Transverse colon (tissue), 4 donors: ENCODE results near the gene ELK4. TPM values are rescaled to one million over a fixed set of nuclear protein-coding genes. Genes with fewer than 3 reads are reported as not detected.

Source experiments
- DNase-seq: peaks from one replicate; pipeline ENCODE4 v3.0.0-alpha.2; 2019
- H3K27ac ChIP-seq, 4 donors: fragments of 200-600 bp; sonication (generic); 2 replicates each; pipeline ENCODE4 v1.5.1; 2016 to 2018; ENCODE audit warnings: inconsistent platforms in 4 of 4
- H3K27me3 ChIP-seq: fragments of 200-600 bp; sonication (generic); 2 replicates; pipeline ENCODE4 v1.5.1; 2017; ENCODE audit warnings: inconsistent platforms
- H3K36me3 ChIP-seq, 4 donors: fragments of 200-600 bp; sonication (generic); 2 replicates each; pipeline ENCODE4 v1.5.1; 2017 to 2019; ENCODE audit warnings: inconsistent platforms in 4 of 4
- H3K4me1 ChIP-seq, 4 donors: fragments of 200-600 bp; sonication (generic); 2 replicates each; pipeline ENCODE4 v1.5.1; 2017 to 2020; ENCODE audit warnings: inconsistent platforms in 4 of 4
- H3K4me3 ChIP-seq, 4 donors: fragments of 200-600 bp; sonication (generic); 1 replicate in 1 of 4; 2 replicates in 3 of 4; pipeline versions ENCODE4 v1.5.1 to v1.6.1; 2017 to 2019; ENCODE audit warnings: inconsistent platforms in 4 of 4
- H3K9me3 ChIP-seq, 2 donors: fragments of 200-600 bp; sonication (generic); 2 replicates each; pipeline ENCODE4 v1.5.1; 2017 to 2019; ENCODE audit warnings: inconsistent platforms in 2 of 2
- EP300 ChIP-seq: sonication (generic); formaldehyde crosslinking; IDR thresholded peaks from one replicate; pipeline ENCODE4 v1.6.1; 2017; ENCODE audit warnings: antibody characterized with exemption, low read depth
- POLR2A ChIP-seq: fragments of 450-650 bp; IDR thresholded peaks from one replicate; pipeline ENCODE4 v1.6.1; 2016; ENCODE audit warnings: antibody characterized with exemption, mild to moderate bottlenecking, moderate library complexity
- POLR2AphosphoS5 ChIP-seq, 3 donors: sonication (generic); formaldehyde crosslinking; IDR thresholded peaks; one replicate each; pipeline ENCODE4 v1.6.1; 2016; ENCODE audit warnings: antibody characterized with exemption in 3 of 3
- WGBS, 2 donors: methylation state at CpG; one replicate each; pipeline ENCODE4 v1.1.5; 2018; ENCODE audit warnings: low coverage in 1 of 2; 5-methylcytosine and 5-hydroxymethylcytosine counted together
- in situ Hi-C, 4 donors: fragments of 200-750 bp; cut with MboI; loops; one replicate each; pipeline versions ENCODE4 v1.15.0 to v1.15.1; 2017; ENCODE audit warnings: low sequenced_read_pairs in 3 of 4, low pct_ligation_motif_present in 1 of 4, low pct_unique_long_range_greater_than_20kb in 1 of 4
- intact Hi-C: fragments of 100-400 bp; cut with DNase I; formaldehyde crosslinking; loops from one replicate; pipeline ENCODE4 v1.15.1; 2023; ENCODE audit warnings: low total_unique reads
- total RNA-seq, 4 donors: library from RNA; depleted of rRNA; stranded (reverse); fragments of >200 nt; gene quantifications; one replicate each; pipeline ENCODE4 v1.1.0, GENCODE V29; 2016
- TF ChIP-seq, protein P1 (sequence below), 5 experiments: fragments of 200-600 bp in 3 of 5; fragments of 450-650 bp in 2 of 5; sonication (generic) in 3 of 5; IDR thresholded peaks; 1 replicate in 2 of 5; 2 replicates in 3 of 5; pipeline ENCODE4 v1.5.1; 2016 to 2017; ENCODE audit warnings: antibody characterized with exemption in 5 of 5, inconsistent platforms in 3 of 5, mild to moderate bottlenecking in 2 of 5, moderate library complexity in 1 of 5

Gene ELK4
- total RNA-seq, 4 donors from 2014 or later: 16.0 to 24.1 (median 19.7) TPM

DNA sequence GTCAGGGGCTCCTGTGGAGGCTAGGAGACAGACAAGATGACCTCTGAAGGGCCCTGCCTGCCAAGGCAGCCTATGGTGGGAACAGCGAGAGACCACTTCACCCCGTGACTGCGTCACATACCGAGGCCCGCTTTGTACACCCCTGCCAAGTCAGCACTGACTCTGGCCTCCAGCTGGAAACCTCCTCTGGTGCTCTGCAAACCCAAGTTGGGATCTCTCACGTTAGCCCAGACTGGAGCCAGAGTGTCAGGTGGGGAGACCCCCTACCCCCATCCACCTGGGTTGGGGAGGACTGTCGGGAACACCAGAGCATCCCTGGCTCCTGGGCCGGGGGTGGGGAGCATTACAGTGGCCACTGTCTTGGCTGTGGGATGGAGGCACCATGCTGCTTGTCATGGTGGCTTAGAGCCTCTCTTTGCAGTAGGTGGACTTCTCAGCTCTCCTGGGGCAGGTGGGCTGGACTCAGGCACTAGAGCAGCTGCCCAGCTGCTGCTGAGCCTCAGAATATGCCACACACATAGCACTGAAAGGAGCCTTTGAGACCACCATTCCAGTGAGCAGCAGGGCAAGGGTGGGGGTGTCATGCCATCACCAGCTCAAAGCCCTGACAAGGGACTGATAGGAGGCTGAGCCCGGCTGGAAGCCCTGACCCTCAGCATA, 50.4 kb downstream of the ELK4 start:
- H3K4me1 ChIP-seq: peaks cover 11 to 34% (median 24%) of the 10 kb centered on the region in 4 donors
- no peak for DNase-seq
- H3K4me3 ChIP-seq: no peak overlapping the region
- TF ChIP-seq POLR2AphosphoS5 (IDR thresholded peaks at IDR 0.05) (no peak), POLR2A (no peak), EP300 (no peak)
- TF ChIP-seq, protein P1, sequence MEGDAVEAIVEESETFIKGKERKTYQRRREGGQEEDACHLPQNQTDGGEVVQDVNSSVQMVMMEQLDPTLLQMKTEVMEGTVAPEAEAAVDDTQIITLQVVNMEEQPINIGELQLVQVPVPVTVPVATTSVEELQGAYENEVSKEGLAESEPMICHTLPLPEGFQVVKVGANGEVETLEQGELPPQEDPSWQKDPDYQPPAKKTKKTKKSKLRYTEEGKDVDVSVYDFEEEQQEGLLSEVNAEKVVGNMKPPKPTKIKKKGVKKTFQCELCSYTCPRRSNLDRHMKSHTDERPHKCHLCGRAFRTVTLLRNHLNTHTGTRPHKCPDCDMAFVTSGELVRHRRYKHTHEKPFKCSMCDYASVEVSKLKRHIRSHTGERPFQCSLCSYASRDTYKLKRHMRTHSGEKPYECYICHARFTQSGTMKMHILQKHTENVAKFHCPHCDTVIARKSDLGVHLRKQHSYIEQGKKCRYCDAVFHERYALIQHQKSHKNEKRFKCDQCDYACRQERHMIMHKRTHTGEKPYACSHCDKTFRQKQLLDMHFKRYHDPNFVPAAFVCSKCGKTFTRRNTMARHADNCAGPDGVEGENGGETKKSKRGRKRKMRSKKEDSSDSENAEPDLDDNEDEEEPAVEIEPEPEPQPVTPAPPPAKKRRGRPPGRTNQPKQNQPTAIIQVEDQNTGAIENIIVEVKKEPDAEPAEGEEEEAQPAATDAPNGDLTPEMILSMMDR (IDR thresholded peaks at IDR 0.05): no peak
- intact Hi-C loops: loop anchor here (10.0 kb wide), 1 partner anchor 53 kb away; the partner anchor contains the start of gene ELK4
- WGBS, 2 donors: 94% methylated on average over 9 of the region's 9 CpGs; no CpG with 5 or more reads in 1 of the 2 donors
- H3K9me3 ChIP-seq: no peaks in the 10 kb centered on the region
- in situ Hi-C loops: no loop called here
- no peaks in the 10 kb centered on the region for H3K27me3 ChIP-seq
- no peaks in the 10 kb centered on the region for H3K36me3 ChIP-seq
- H3K27ac ChIP-seq: peak overlapping the region; percentile 67 to 85 (median 71)

DNA sequence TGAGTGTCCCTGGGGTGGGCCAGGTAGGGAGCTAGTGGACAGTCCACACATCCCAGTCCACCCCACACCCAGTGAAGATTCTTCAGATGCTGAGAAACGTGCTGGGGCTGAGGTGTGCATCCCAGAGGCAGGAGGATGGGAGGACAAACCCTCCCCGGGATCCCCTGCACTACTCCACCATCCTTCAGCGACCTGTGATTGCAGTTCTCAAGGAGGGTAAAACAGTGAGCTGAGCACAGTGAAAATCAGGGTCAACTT, 51.0 kb downstream of the ELK4 start:
- Histone ChIP-seq H3K27me3 (no peaks in the 10 kb centered on the region), H3K4me1 (peaks cover 12 to 32% (median 23%) of the 10 kb centered on the region in 4 donors), H3K9me3 (no peaks in the 10 kb centered on the region), H3K4me3 (no peak overlapping the region), H3K27ac (no peak overlapping the region), H3K36me3 (no peaks in the 10 kb centered on the region)
- in situ Hi-C loops: no loop called here
- DNase-seq: no peak
- intact Hi-C loops: loop anchor here (10.0 kb wide), 1 partner anchor 54 kb away; the partner anchor contains the start of gene ELK4
- TF ChIP-seq, protein P1 (IDR thresholded peaks at IDR 0.05): no peak
- TF ChIP-seq EP300 (no peak), POLR2AphosphoS5 (IDR thresholded peaks at IDR 0.05) (no peak), POLR2A (no peak)
- 83 to 89% methylated on average over 1 to 3 of the region's 3 CpGs for WGBS, 2 donors

DNA sequence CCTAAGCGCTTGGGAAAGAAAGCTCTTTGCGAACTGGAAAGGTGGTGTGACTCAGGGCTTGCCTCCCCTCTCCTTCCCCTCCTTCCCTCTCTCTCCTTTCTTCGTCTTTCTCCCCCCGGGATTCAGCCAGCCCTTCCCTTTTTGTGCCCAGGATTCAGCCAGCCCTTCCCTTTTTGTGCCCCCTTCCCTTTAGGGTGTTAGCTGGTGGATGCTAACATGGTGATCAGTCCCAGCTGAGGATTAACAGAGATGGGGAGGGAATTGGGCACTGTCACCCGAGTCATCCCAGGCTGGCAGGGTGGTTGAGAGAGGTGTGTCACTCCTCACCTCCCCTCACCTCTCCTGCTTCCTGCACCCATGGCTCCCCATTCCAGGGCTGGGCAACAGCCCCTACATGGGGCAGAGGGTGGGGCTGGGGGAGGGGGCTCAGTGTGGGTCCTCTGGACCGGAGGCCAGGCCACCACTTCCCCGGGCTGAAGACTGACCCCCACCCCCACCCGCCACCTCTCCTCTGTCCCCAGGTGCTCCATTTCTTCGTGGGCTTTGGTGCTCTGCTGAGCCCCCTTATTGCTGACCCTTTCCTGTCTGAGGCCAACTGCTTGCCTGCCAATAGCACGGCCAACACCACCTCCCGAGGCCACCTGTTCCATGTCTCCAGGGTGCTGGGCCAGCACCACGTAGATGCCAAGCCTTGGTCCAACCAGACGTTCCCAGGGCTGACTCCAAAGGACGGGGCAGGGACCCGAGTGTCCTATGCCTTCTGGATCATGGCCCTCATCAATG, 51.5 kb downstream of the ELK4 start:
- Histone ChIP-seq H3K4me1 (peaks cover 14 to 32% (median 23%) of the 10 kb centered on the region in 4 donors), H3K27ac (no peak overlapping the region), H3K9me3 (no peaks in the 10 kb centered on the region), H3K27me3 (no peaks in the 10 kb centered on the region), H3K36me3 (no peaks in the 10 kb centered on the region), H3K4me3 (no peak overlapping the region)
- 79 to 87% methylated on average over 3 to 14 of the region's 15 CpGs for WGBS, 2 donors
- in situ Hi-C loops (no loop called here), intact Hi-C loops (loop anchor here (10.0 kb wide), 1 partner anchor 54 kb away; the partner anchor contains the start of gene ELK4)
- TF ChIP-seq POLR2A: no peak
- TF ChIP-seq EP300: no peak
- TF ChIP-seq POLR2AphosphoS5 (IDR thresholded peaks at IDR 0.05): no peak
- TF ChIP-seq, protein P1 (IDR thresholded peaks at IDR 0.05): no peak
- DNase-seq: no peak

DNA sequence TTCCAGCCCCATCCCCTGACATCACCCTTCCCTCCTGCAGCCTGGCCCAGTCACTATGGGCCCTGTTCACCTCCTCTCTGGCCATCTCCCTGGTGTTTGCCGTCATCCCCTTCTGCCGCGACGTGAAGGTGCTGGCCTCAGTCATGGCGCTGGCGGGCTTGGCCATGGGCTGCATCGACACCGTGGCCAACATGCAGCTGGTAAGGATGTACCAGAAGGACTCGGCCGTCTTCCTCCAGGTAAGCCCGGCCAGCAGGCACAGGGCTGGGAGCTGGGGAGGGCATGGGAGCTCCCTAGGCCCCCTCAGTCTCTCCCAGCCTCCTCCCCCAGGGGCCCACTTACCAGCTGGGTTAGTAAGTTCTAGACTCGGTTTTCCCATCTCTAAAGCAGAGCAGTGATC, 52.1 kb downstream of the ELK4 start:
- DNase-seq: no peak
- in situ Hi-C loops (no loop called here), intact Hi-C loops (loop anchor here (10.0 kb wide), 1 partner anchor 55 kb away; the partner anchor contains the start of gene ELK4)
- Histone ChIP-seq H3K9me3 (no peaks in the 10 kb centered on the region), H3K36me3 (no peaks in the 10 kb centered on the region), H3K4me1 (peaks cover 13 to 27% (median 20%) of the 10 kb centered on the region in 4 donors), H3K27ac (no peak overlapping the region), H3K4me3 (no peak overlapping the region), H3K27me3 (no peaks in the 10 kb centered on the region)
- TF ChIP-seq, protein P1 (IDR thresholded peaks at IDR 0.05): no peak
- TF ChIP-seq POLR2AphosphoS5 (IDR thresholded peaks at IDR 0.05) (no peak), POLR2A (no peak), EP300 (no peak)
- WGBS, 2 donors: 84 to 87% methylated on average over 3 to 11 of the region's 12 CpGs
